ENCODE results near the gene TMEM81.

Gene TMEM81

DNA sequence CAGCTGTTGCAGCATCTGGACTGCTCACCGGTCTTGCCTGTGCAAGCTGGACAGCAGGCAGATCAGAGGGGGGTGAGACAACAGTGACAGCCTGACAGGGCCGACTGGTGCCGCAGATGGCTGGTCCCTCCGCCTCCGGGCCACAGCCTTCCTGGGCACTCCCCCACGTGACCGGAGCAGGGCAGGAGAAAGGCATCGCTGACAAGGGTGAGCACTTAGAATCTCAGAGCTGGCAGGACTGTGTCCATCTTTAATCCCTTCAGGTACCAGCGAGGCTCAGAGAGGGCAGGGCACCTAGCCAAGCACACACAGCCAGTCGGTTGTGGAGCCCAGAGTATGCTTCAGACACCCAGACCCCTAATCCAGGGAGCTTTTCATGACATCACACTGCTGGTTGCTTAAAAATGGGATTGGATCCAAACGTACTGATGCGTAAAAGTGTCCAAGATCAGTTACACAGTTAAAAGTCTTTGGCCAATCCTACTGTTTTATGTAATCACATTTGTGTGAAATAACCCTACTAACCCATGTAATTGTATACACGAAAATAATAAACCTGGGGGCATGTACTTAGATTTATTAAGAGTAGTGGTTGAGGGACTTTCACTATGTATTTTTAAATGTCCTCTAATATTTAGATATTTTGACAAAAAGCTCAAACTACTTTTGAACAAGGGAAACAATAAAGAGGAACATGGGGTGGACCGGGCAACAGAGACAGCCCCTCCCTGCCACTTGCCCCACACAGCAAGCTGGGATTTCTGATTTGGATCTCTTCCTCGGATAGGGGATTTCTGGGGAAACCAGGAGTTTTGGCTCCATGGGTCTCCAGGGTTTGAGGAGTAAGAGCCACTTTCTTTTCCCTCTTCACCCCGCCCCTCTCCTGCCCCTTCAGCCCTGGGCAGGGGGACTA is 42.0 kb downstream of the TMEM81 start:
- no peak for DNase-seq
- H3K4me3 ChIP-seq (ENCODE audit: insufficient read depth, low read depth, low read length, poor library complexity, severe bottlenecking) = no peak overlapping the region
- H3K36me3 ChIP-seq (ENCODE audit: control insufficient read depth, insufficient read depth, low read length) = no peaks in the 10 kb centered on the region
- no peaks in the 10 kb centered on the region for H3K4me1 ChIP-seq (ENCODE audit: control insufficient read depth, insufficient read depth, low read length, poor library complexity, severe bottlenecking)
- no peak overlapping the region for H3K27ac ChIP-seq (ENCODE audit: insufficient read depth, low read length, poor library complexity, severe bottlenecking)
- H3K9me3 ChIP-seq (ENCODE audit: control insufficient read depth, low read length) = no peaks in the 10 kb centered on the region
- H3K27me3 ChIP-seq (replicated peaks; ENCODE audit: control insufficient read depth, insufficient read depth, low read length, poor library complexity, severe bottlenecking) = peaks cover 6% of the 10 kb centered on the region

DNA sequence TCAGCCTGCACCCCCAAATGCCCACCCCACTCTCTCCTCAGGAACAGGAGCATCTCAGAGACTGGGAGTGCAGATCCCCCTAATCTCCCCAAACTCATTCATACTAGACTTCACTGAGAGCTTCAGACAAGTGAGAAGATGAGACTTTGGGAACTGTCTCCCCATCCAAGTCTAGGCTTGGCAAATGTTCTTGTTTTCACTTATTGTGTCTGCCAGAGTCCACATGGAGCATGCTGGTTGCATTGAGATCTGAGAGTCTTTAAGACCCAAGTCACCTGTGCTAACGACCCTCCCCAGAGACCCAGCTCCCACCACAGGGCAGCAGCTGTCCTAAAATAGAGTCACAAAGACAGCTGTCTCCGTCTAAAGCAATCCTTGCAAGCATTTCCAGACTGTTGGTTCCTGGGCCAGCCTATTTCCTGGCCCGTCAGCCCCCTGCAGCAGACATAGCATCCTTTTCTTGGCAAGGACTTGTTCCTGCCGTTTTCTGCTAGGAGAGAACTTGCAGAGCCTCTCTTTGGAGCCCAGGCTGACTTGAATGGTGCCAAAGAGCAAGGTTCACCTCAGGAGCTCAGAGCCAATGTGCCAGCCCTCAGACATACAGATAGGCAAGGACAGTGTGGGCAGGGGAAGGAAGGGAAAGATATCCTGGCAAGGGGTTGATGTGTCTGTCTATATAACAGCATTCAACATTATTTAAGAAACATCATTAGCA is 43.1 kb downstream of the TMEM81 start:
- peaks cover 6% of the 10 kb centered on the region for H3K27me3 ChIP-seq (replicated peaks; ENCODE audit: control insufficient read depth, insufficient read depth, low read length, poor library complexity, severe bottlenecking)
- no peaks in the 10 kb centered on the region for H3K4me1 ChIP-seq (ENCODE audit: control insufficient read depth, insufficient read depth, low read length, poor library complexity, severe bottlenecking)
- DNase-seq = no peak
- H3K4me3 ChIP-seq (ENCODE audit: insufficient read depth, low read depth, low read length, poor library complexity, severe bottlenecking) = no peak overlapping the region
- no peaks in the 10 kb centered on the region for H3K36me3 ChIP-seq (ENCODE audit: control insufficient read depth, insufficient read depth, low read length)
- no peak overlapping the region for H3K27ac ChIP-seq (ENCODE audit: insufficient read depth, low read length, poor library complexity, severe bottlenecking)
- no peaks in the 10 kb centered on the region for H3K9me3 ChIP-seq (ENCODE audit: control insufficient read depth, low read length)

DNA sequence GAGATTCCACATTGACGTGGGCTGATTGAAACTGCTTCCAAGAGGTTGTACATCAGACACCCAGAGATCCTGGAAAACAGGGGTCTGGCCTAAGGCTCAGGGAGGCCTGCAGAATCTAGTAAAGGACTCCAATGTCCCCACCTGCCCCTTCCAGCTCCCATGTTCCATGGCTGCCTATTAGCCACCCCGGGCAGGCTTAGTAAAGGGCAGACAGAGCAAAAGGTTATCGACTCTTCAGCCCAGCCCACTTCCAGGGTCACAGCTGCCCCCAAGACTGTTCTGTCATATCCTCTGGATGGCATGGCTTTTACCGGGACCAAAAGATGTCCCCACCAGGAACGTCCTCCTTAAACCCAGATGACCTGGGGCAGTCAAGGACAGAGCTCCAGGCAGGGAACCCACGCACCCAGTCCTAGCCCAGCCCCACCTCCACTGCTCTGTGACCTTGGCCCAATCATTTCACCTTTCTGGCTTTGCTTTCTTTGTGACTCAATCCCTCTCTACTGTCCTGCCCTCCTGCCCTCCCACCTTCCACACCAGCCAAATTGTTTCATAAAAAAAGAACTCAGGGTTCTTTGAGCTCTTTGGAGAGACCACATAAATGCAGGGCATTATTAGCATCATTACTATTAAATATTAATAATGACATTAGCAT is 46.0 kb downstream of the TMEM81 start:
- Histone ChIP-seq H3K27me3 (replicated peaks; ENCODE audit: control insufficient read depth, insufficient read depth, low read length, poor library complexity, severe bottlenecking) (peaks cover under 1% of the 10 kb centered on the region), H3K27ac (ENCODE audit: insufficient read depth, low read length, poor library complexity, severe bottlenecking) (no peak overlapping the region), H3K36me3 (ENCODE audit: control insufficient read depth, insufficient read depth, low read length) (no peaks in the 10 kb centered on the region), H3K9me3 (ENCODE audit: control insufficient read depth, low read length) (no peaks in the 10 kb centered on the region), H3K4me1 (ENCODE audit: control insufficient read depth, insufficient read depth, low read length, poor library complexity, severe bottlenecking) (no peaks in the 10 kb centered on the region), H3K4me3 (ENCODE audit: insufficient read depth, low read depth, low read length, poor library complexity, severe bottlenecking) (no peak overlapping the region)
- no peak for DNase-seq

DNA sequence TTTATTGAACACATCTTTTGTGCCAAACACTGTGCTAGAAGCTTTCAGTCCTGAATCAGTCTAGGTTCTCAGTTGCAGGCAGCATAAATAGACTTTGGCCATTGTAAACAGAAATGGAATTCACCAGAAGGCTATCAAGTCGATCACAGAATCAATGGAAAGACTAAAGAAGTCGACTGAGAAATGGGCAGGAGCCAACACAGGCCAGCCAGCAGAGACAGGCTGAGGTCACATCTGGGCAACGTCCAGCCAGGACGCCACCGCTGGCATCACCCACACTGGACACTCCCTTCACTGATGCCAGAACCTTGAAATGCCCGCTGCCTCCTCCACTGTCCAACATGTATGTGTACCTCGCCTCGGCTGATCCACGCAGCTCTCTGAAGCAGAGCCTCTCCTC is 46.7 kb downstream of the TMEM81 start:
- no peak overlapping the region for H3K4me3 ChIP-seq (ENCODE audit: insufficient read depth, low read depth, low read length, poor library complexity, severe bottlenecking)
- H3K27me3 ChIP-seq (replicated peaks; ENCODE audit: control insufficient read depth, insufficient read depth, low read length, poor library complexity, severe bottlenecking) = no peaks in the 10 kb centered on the region
- no peaks in the 10 kb centered on the region for H3K4me1 ChIP-seq (ENCODE audit: control insufficient read depth, insufficient read depth, low read length, poor library complexity, severe bottlenecking)
- H3K27ac ChIP-seq (ENCODE audit: insufficient read depth, low read length, poor library complexity, severe bottlenecking) = no peak overlapping the region
- no peaks in the 10 kb centered on the region for H3K9me3 ChIP-seq (ENCODE audit: control insufficient read depth, low read length)
- no peaks in the 10 kb centered on the region for H3K36me3 ChIP-seq (ENCODE audit: control insufficient read depth, insufficient read depth, low read length)
- DNase-seq = no peak

All from effector memory CD4-positive, alpha-beta T cell (primary cell).